Activated naive CD8-positive, alpha-beta T cell treated with anti-CD3 and anti-CD28 coated beads for 36 hours (primary cell): ENCODE data around the gene ECSIT. TPM values are rescaled to one million over a fixed set of nuclear protein-coding genes. Genes with fewer than 3 reads are reported as not detected.

ENCODE experiments used
- DNase-seq: peaks from one replicate; pipeline ENCODE4 v3.0.0; 2021
- H3K27ac Mint-ChIP-seq: one replicate; pipeline ENCODE4 v1.8.0; 2022; ENCODE audit warnings: mild to moderate bottlenecking, moderate library complexity, mixed read lengths
- H3K27me3 Mint-ChIP-seq: one replicate; pipeline ENCODE4 v1.8.0; 2022; ENCODE audit warnings: mild to moderate bottlenecking, mixed read lengths
- H3K36me3 Mint-ChIP-seq: one replicate; pipeline ENCODE4 v1.8.0; 2021; ENCODE audit warnings: mild to moderate bottlenecking, mixed read lengths
- H3K4me1 Mint-ChIP-seq: one replicate; pipeline ENCODE4 v1.8.0; 2021; ENCODE audit warnings: mixed read lengths
- H3K4me3 Mint-ChIP-seq: one replicate; pipeline ENCODE4 v1.8.0; 2022; ENCODE audit warnings: mild to moderate bottlenecking, moderate library complexity, mixed read lengths
- H3K9me3 Mint-ChIP-seq: one replicate; pipeline ENCODE4 v1.8.0; 2022; ENCODE audit warnings: mixed read lengths
- total RNA-seq, 2 experiments: library from RNA; stranded (reverse); gene quantifications; one replicate each; pipeline ENCODE4 v1.2.3, GENCODE V29; 2021

Gene ECSIT
- total RNA-seq, 2 experiments from 2014 or later = 46.7 to 51.7 TPM

DNA sequence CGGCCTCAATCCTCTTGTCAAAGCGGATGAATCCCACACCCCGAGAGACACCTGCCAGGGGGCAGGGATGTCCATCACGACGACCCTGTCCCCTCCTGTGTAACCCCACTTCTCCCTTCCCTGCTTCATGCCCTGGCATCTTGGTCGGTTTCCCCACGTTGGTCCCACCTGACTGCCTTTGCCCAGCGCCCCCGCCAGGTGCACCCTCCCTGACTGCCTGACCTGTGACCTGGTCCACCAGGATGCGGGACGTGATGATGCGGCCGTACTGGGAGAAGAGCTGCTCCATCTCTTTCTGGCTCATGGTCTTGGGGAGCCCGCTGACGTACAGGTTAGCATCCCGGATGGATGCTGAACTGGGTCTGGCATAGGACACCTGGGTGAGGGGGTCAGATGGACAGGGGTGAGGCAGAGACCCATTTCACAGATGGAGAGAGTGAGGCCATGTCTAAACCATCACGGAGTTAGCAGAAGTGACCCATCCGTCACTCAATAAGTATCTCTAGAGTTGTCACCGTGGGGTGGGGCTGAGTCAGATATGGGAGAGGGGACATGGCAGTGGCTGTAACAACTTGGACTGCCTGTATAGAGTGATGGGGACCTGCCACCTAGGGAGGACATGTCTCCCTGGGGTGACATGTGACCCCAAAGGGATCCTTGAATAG is 70.6 kb downstream of the ECSIT start:
- no peak for DNase-seq
- Mint-ChIP-seq H3K4me3 (no peak overlapping the region), H3K9me3 (no peaks in the 10 kb centered on the region), H3K27me3 (peaks cover 21% of the 10 kb centered on the region), H3K27ac (no peak overlapping the region), H3K36me3 (no peaks in the 10 kb centered on the region), H3K4me1 (no peaks in the 10 kb centered on the region)

GRCh38 chr19:11457831-11458230 is 71.1 kb downstream of the ECSIT start:
- no peak overlapping the region for H3K27ac Mint-ChIP-seq
- H3K4me3 Mint-ChIP-seq = no peak overlapping the region

GRCh38 chr19:11457115-11457514 is 71.8 kb downstream of the ECSIT start:
- no peak for DNase-seq
- Mint-ChIP-seq H3K9me3 (no peaks in the 10 kb centered on the region), H3K4me1 (no peaks in the 10 kb centered on the region), H3K4me3 (no peak overlapping the region), H3K27me3 (peaks cover 23% of the 10 kb centered on the region), H3K36me3 (no peaks in the 10 kb centered on the region), H3K27ac (no peak overlapping the region)

More at GRCh38 chr19:11457831-11458230, 71.1 kb downstream of the ECSIT start:
- H3K9me3 Mint-ChIP-seq = no peaks in the 10 kb centered on the region
- no peaks in the 10 kb centered on the region for H3K4me1 Mint-ChIP-seq
- DNase-seq = no peak
- no peaks in the 10 kb centered on the region for H3K36me3 Mint-ChIP-seq
- H3K27me3 Mint-ChIP-seq = peaks cover 23% of the 10 kb centered on the region

- H3K27ac Mint-ChIP-seq = no peak overlapping the region
These were observed 72.3 kb downstream of the ECSIT start for GRCh38 chr19:11456659-11457058.

More at GRCh38 chr19:11456659-11457058, 72.3 kb downstream of the ECSIT start:
- Mint-ChIP-seq H3K4me1 (no peaks in the 10 kb centered on the region), H3K9me3 (no peaks in the 10 kb centered on the region), H3K36me3 (no peaks in the 10 kb centered on the region), H3K27me3 (peaks cover 23% of the 10 kb centered on the region), H3K4me3 (no peak overlapping the region)
- no peak for DNase-seq

Other genes starting within 250 kb of the ECSIT start
- not detected for gene TSPAN16, start 233.0 kb downstream of the ECSIT start, total RNA-seq
- 1 to 10 TPM; 3.2 to 4.2 TPM for gene RAB3D, start 189.5 kb downstream of the ECSIT start, total RNA-seq
- 10 to 100 TPM; 20.1 to 22.5 TPM for gene TMEM205, start 182.9 kb downstream of the ECSIT start, total RNA-seq
- gene CCDC159, start 182.6 kb downstream of the ECSIT start, total RNA-seq = 1 to 10 TPM; 6.9 to 8.3 TPM
- gene PLPPR2, start 173.7 kb downstream of the ECSIT start, total RNA-seq = 1 to 10 TPM in 1 of 2 experiments, under 1 TPM in 1; 0.70 to 1.2 TPM
- 1 to 10 TPM; 2.1 to 2.2 TPM for gene SWSAP1, start 154.5 kb downstream of the ECSIT start, total RNA-seq
- 1 to 10 TPM; 3.6 to 4.5 TPM for gene EPOR, start 144.8 kb downstream of the ECSIT start, total RNA-seq
- gene RGL3, start 109.8 kb downstream of the ECSIT start, total RNA-seq = not detected
- under 1 TPM; 0.27 to 0.32 TPM for gene ODAD3, start 94.0 kb downstream of the ECSIT start, total RNA-seq
- 100 to 1,000 TPM; 212 to 222 TPM for gene PRKCSH, start 93.5 kb downstream of the ECSIT start, total RNA-seq
- not detected for gene ELAVL3, start 48.1 kb downstream of the ECSIT start, total RNA-seq
- gene ZNF653, start 23.3 kb downstream of the ECSIT start, total RNA-seq = 10 to 100 TPM; 12.9 to 13.1 TPM
- under 1 TPM in 1 of 2 experiments, not detected in 1; 0.36 TPM for gene CNN1, start 9.7 kb upstream of the ECSIT start, total RNA-seq
- 10 to 100 TPM; 63.8 to 69.3 TPM for gene ELOF1, start 30.1 kb upstream of the ECSIT start, total RNA-seq
- gene ACP5, start 48.5 kb upstream of the ECSIT start, total RNA-seq = 1 to 10 TPM; 3.4 to 4.3 TPM
- 1 to 10 TPM; 4.7 to 5.5 TPM for gene ZNF627, start 68.3 kb upstream of the ECSIT start, total RNA-seq
- 1 to 10 TPM; 2.2 to 3.6 TPM for gene ZNF823, start 209.8 kb upstream of the ECSIT start, total RNA-seq
- 1 to 10 TPM; 4.0 to 4.1 TPM for gene ZNF441, start 237.9 kb upstream of the ECSIT start, total RNA-seq